B cell (primary cell): ENCODE data around the gene WDR7. TPM values are rescaled to one million over a fixed set of nuclear protein-coding genes. Genes with fewer than 3 reads are reported as not detected.
A peak's percentile ranks its signal among the peaks of the same experiment; 100 is the strongest.

Experiments used
- ATAC-seq: fragments of 200-7000 bp; cut with Tn5 transposase; one replicate; pipeline ENCODE4 v1.10.0; 2021; ENCODE audit warnings: low read depth, mild to moderate bottlenecking, moderate number of reproducible peaks, moderate library complexity
- CTCF ChIA-PET: fragments of 350-600 bp; sonication (Branson Sonifier 250); formaldehyde crosslinking; loops from one replicate; lab custom pipeline; 2021; ENCODE audit warnings: antibody characterized with exemption, inconsistent platforms; lab: Charles Lee
- POLR2A ChIA-PET: fragments of 350-600 bp; sonication (Branson Sonifier 250); formaldehyde crosslinking; loops from one replicate; lab custom pipeline; 2021; ENCODE audit warnings: antibody characterized with exemption; lab: Charles Lee
- DNase-seq: peaks from one replicate; pipeline ENCODE4 v3.0.0; 2013
- H2AFZ ChIP-seq: 2 replicates; pipeline ENCODE4 v1.6.1; 2012; ENCODE audit warnings: mild to moderate bottlenecking, low read depth, low read length; ENCODE audit not compliant: insufficient read depth, poor library complexity, severe bottlenecking
- H3K27ac ChIP-seq, 2 donors: 1 replicate in 1 of 2; 2 replicates in 1 of 2; pipeline ENCODE4 v1.5.1; 2012 to 2013; ENCODE audit warnings: low read length in 2 of 2, mild to moderate bottlenecking in 2 of 2, moderate library complexity in 1 of 2
- H3K27me3 ChIP-seq, 4 experiments: fragments of 200-600 bp in 1 of 4; sonication (generic) in 1 of 4; replicated peaks in 1 of 4; 1 replicate in 2 of 4; 2 replicates in 2 of 4; pipeline versions ENCODE4 v1.6.1 to v1.7.0; 2013 to 2016; ENCODE audit warnings: low read length in 3 of 4, mild to moderate bottlenecking in 2 of 4, mixed read lengths in 1 of 4, moderate library complexity in 1 of 4; ENCODE audit not compliant: insufficient read depth in 4 of 4, control insufficient read depth in 3 of 4; ENCODE audit errors: control extremely low read depth in 1 of 4
- H3K36me3 ChIP-seq, 2 experiments: replicated peaks in 1 of 2; 1 replicate in 1 of 2; 2 replicates in 1 of 2; pipeline versions ENCODE4 v1.6.1 to v1.7.1; 2013; ENCODE audit warnings: low read length in 1 of 2; ENCODE audit not compliant: insufficient read depth in 2 of 2, control insufficient read depth in 1 of 2; ENCODE audit errors: control extremely low read depth in 1 of 2, extremely low read depth in 1 of 2
- H3K4me1 ChIP-seq, 2 donors: fragments of 200-600 bp in 1 of 2; sonication (generic) in 1 of 2; 1 replicate in 1 of 2; 2 replicates in 1 of 2; pipeline versions ENCODE4 v1.5.1 to v1.6.1; 2013 to 2017; ENCODE audit warnings: low read length in 2 of 2; ENCODE audit not compliant: control insufficient read depth in 2 of 2, insufficient read depth in 2 of 2
- H3K4me2 ChIP-seq: replicated peaks from 2 replicates; pipeline ENCODE3; 2012; ENCODE audit warnings: mild to moderate bottlenecking, low read depth, low read length; ENCODE audit not compliant: poor library complexity, severe bottlenecking
- H3K4me3 ChIP-seq, 5 experiments: fragments of 200-600 bp in 1 of 5; sonication (generic) in 1 of 5; 1 replicate in 3 of 5; 2 replicates in 2 of 5; pipeline versions ENCODE4 v1.5.1 to v1.7.0; 2011 to 2016; ENCODE audit warnings: low read length in 4 of 5, mild to moderate bottlenecking in 4 of 5, low read depth in 2 of 5, control low read depth in 1 of 5, moderate library complexity in 1 of 5; ENCODE audit not compliant: insufficient read depth in 1 of 5; ENCODE audit errors: control extremely low read depth in 1 of 5, extremely low read depth in 1 of 5
- H3K79me2 ChIP-seq: fragments of 200-600 bp; sonication (generic); one replicate; pipeline ENCODE4 v1.6.0; 2016; ENCODE audit warnings: low read length; ENCODE audit not compliant: control insufficient read depth, insufficient read depth
- H3K9ac ChIP-seq: fragments of 200-600 bp; sonication (generic); 2 replicates; pipeline ENCODE4 v1.6.1; 2017; ENCODE audit warnings: mild to moderate bottlenecking, low read length, moderate library complexity
- H3K9me3 ChIP-seq, 3 donors: one replicate each; pipeline versions ENCODE4 v1.6.1 to v1.7.1; 2013; ENCODE audit warnings: low read length in 2 of 3; ENCODE audit not compliant: control insufficient read depth in 2 of 3, insufficient read depth in 1 of 3; ENCODE audit errors: control extremely low read depth in 1 of 3
- H4K20me1 ChIP-seq: 2 replicates; pipeline ENCODE4 v1.6.0; 2012; ENCODE audit warnings: mild to moderate bottlenecking, low read length; ENCODE audit not compliant: insufficient read depth, control insufficient read depth, poor library complexity, severe bottlenecking
- H3K27ac Mint-ChIP-seq: one replicate; pipeline ENCODE4 v1.8.0; 2021; ENCODE audit warnings: mixed read lengths
- H3K27me3 Mint-ChIP-seq: one replicate; pipeline ENCODE4 v1.8.0; 2021; ENCODE audit warnings: mixed read lengths
- H3K4me1 Mint-ChIP-seq: one replicate; pipeline ENCODE4 v1.8.0; 2021; ENCODE audit warnings: mixed read lengths
- H3K4me3 Mint-ChIP-seq: one replicate; pipeline ENCODE4 v1.8.0; 2021; ENCODE audit warnings: mixed read lengths
- H3K9me3 Mint-ChIP-seq: one replicate; pipeline ENCODE4 v1.8.0; 2022; ENCODE audit warnings: mixed read lengths; ENCODE audit not compliant: insufficient read depth
- CTCF ChIP-seq: fragments of 200-600 bp; IDR thresholded peaks from one replicate; pipeline ENCODE4 v1.8.0; 2022; ENCODE audit warnings: antibody characterized with exemption, mild to moderate bottlenecking
- EZH2 ChIP-seq: IDR thresholded peaks from 2 replicates; pipeline ENCODE4 v1.6.1; 2012; ENCODE audit warnings: borderline replicate concordance, low read depth, mild to moderate bottlenecking, moderate library complexity, low read length; ENCODE audit not compliant: insufficient read depth, poor library complexity, severe bottlenecking
- WGBS: methylation state at CpG from one replicate; pipeline ENCODE4 v1.1.5; 2013; ENCODE audit warnings: missing lambda C conversion rate; ENCODE audit not compliant: insufficient coverage; 5-methylcytosine and 5-hydroxymethylcytosine counted together
- intact Hi-C: fragments of 100-400 bp; cut with micrococcal nuclease; formaldehyde crosslinking; loops from one replicate; pipeline ENCODE4 v1.10.0; 2022
- polyA plus RNA-seq: library from polyadenylated mRNA; depleted of rRNA; stranded (reverse); fragments of >200 nt; gene quantifications from 2 replicates; pipeline ENCODE4 v1.2.3, GENCODE V29; 2012
- total RNA-seq, 2 donors: library from RNA; stranded (reverse); fragments of 120-200 nt in 1 of 2; gene quantifications; 1 replicate in 1 of 2; 2 replicates in 1 of 2; pipeline versions ENCODE4 v1.2.3 to v1.2.4, GENCODE V29; 2013 to 2022

WDR7 gene
- total and polyA plus RNA-seq, 2 donors (not counting 1 experiment from before 2014, with no cell fraction given) = 5.5 to 45.0 TPM

DNA sequence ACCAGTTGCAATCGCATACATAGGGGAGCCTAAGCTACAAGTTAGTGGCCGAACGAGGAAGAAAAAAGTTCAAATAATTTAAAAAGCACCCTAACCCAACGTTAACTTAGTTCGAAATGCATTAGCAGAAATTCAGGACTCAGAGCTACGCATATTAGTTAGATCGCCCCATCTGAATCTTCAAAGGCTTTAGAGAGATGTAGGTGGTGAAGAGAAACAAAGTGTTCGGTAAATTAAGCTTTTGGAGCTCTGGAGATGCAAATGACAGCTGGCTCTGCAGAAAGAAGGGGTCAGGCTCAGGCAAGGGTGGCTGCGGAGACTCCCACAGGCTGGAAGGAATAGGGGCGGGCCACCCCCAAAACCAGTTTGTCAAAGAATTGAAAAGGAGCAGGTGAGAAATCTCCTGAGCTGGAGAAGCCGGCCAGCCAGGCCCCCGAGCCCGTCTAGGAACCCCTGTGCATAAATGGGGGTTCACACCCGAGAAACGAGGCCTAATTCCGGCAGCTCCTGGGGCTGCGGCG is 13.4 kb upstream of the WDR7 start:
- Histone ChIP-seq H3K4me1 (peaks cover 15 to 23% of the 10 kb centered on the region in 2 donors), H3K79me2 (peaks cover 68% of the 10 kb centered on the region), H3K27ac (peak overlapping the region; percentile 92 to 94), H3K27me3 (no peaks in the 10 kb centered on the region), H3K4me3 (peak overlapping the region; percentile 72 to 97 (median 89)), H3K9me3 (no peaks in the 10 kb centered on the region), H4K20me1 (peaks cover 16% of the 10 kb centered on the region), H3K36me3 (no peaks in the 10 kb centered on the region), H3K4me2 (peak overlapping the region; percentile 81), H2AFZ (peak overlapping the region; percentile 95), H3K9ac (peak overlapping the region; percentile 84)
- DNase-seq (no peak), ATAC-seq (no peak)
- ChIA-PET CTCF (interaction anchor here (1.0 to 3.1 kb wide), 2 partner anchors 12 to 858 kb away, joined by 3 to 19 read pairs; partner anchors contain the start of gene WDR7), POLR2A (interaction anchor here (0.5 to 2.1 kb wide), 2 partner anchors 13 to 1316 kb away, joined by 10 read pairs; partner anchors contain the start of gene WDR7)
- peaks cover 46% of the 10 kb centered on the region for H3K4me1 Mint-ChIP-seq
- whole genome bisulfite sequencing = under 1% methylated on average over 13 of the region's 18 CpGs
- H3K27me3 Mint-ChIP-seq = no peaks in the 10 kb centered on the region
- TF ChIP-seq CTCF (no peak), EZH2 (no peak)
- no peaks in the 10 kb centered on the region for H3K9me3 Mint-ChIP-seq
- peak overlapping the region; percentile 93 for H3K4me3 Mint-ChIP-seq
- H3K27ac Mint-ChIP-seq = peak overlapping the region; percentile 95
- intact Hi-C loops = loop anchor here (1.0 to 5.0 kb wide), 3 partner anchors 14 to 1317 kb away; partner anchors contain the start of genes TCF4 and WDR7
